ENCODE data around the gene INPP5D. TPM values are rescaled to one million over a fixed set of nuclear protein-coding genes. Genes with fewer than 3 reads are reported as not detected.

The INPP5D gene
- total and polyA plus RNA-seq, 2 donors (not counting 3 experiments of a cell fraction or from before 2014, with no cell fraction given) = 13.9 to 46.6 TPM

DNA sequence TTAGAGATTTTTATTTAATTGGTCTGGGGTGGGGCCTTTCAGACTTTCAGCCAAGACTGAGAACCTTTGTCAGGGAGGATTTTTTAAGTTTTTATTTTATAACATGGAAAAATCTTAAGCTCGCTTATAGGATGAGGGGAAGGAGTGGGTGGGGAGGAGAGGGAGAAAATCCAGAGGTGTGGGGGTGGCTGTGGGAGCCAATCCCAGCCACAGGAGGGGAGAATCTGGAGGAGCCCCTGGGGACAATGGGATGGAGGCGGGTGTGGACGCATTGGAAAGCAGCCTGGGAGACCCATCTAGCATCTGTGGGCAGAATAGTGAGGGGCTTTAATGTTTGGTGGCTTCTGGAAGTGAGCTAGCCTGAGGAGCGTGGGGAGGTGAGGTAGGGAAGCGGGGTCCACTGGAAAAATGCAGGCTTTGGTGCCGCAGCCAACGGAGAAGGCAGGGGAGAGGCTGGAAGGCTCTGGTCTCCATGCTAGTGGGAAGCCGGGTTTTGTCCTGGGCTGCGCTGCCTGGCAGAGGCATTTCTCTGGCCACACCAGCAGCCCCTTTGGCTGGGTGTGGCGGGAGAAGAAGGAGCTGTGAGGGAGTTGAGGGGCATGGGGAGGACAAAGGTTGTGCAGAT, 11.5 kb upstream of the INPP5D start:
- Histone ChIP-seq H3K4me3 (replicated peaks in 1 of 3; ENCODE audit: insufficient read depth in 1 of 3, low read depth in 1 of 3, low read length in 3 of 3) (no peak overlapping the region), H3K4me1 (ENCODE audit: control insufficient read depth, extremely low read depth, insufficient read depth, low read length) (peaks cover 4% of the 10 kb centered on the region), H3K9me1 (replicated peaks; ENCODE audit: control insufficient read depth, extremely low read depth, insufficient read depth, low read length) (no peaks in the 10 kb centered on the region), H3K27ac (ENCODE audit: insufficient read depth, low read depth, low read length) (no peak overlapping the region), H3K9me3 (replicated peaks; ENCODE audit: control insufficient read depth, insufficient read depth, low read length) (no peaks in the 10 kb centered on the region), H3K9ac (replicated peaks; ENCODE audit: extremely low read depth, insufficient read depth, low read length) (no peak overlapping the region), H3K36me3 (ENCODE audit: control insufficient read depth in 2 of 2, extremely low read depth in 1 of 2, insufficient read depth in 2 of 2, low read length in 2 of 2) (no peaks in the 10 kb centered on the region), H2AFZ (ENCODE audit: low read depth, low read length) (no peak overlapping the region), H3K79me2 (ENCODE audit: control insufficient read depth, insufficient read depth, low read length) (no peaks in the 10 kb centered on the region), H3K4me2 (ENCODE audit: insufficient read depth, low read length) (no peak overlapping the region), H3K27me3 (ENCODE audit: control insufficient read depth in 2 of 2, insufficient read depth in 2 of 2, low read length in 2 of 2) (peaks cover 0 to 1% of the 10 kb centered on the region in 2 experiments), H4K20me1 (replicated peaks; ENCODE audit: control insufficient read depth, extremely low read depth, insufficient read depth, low read length) (no peaks in the 10 kb centered on the region)
- DNase-seq (ENCODE audit: low read depth, low spot score) (no peak), FAIRE-seq (no peak)
- POLR2A ChIA-PET = no interaction called here
- CTCF ChIA-PET = interaction anchor here (1.0 to 3.4 kb wide), 3 partner anchors 12 to 196 kb away, joined by 3 to 19 read pairs (median 7); partner anchors contain the start of gene INPP5D
- intact Hi-C loops (cut with micrococcal nuclease) = no loop called here
- dilution Hi-C loops (cut with MboI; ENCODE audit: extremely low pct_ligation_motif_present, low sequenced_read_pairs) = no loop called here
- no peak for TF ChIP-seq GATA2 (IDR thresholded peaks at IDR 0.05; ENCODE audit: insufficient read depth, insufficient read length, low read depth, low read length)
- TF ChIP-seq FOS (IDR thresholded peaks at IDR 0.05; ENCODE audit: borderline replicate concordance, insufficient read depth, low read length) = no peak
- no peak for TF ChIP-seq POLR2AphosphoS5 (IDR thresholded peaks at IDR 0.05; ENCODE audit: insufficient read depth, low read depth, low read length)
- no peak for TF ChIP-seq POLR2A (IDR thresholded peaks at IDR 0.05; ENCODE audit: low read depth, low read length)
- no peak for TF ChIP-seq MYC (IDR thresholded peaks at IDR 0.05; ENCODE audit: low read depth, low read length)
- TF ChIP-seq EZH2 (IDR thresholded peaks at IDR 0.05; ENCODE audit: borderline replicate concordance, low read depth, low read length, severe bottlenecking) = no peak
- TF ChIP-seq, protein P1, sequence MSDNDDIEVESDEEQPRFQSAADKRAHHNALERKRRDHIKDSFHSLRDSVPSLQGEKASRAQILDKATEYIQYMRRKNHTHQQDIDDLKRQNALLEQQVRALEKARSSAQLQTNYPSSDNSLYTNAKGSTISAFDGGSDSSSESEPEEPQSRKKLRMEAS (IDR thresholded peaks at IDR 0.05; ENCODE audit: insufficient read depth, insufficient read length) = no peak
- no peak for TF ChIP-seq JUN (IDR thresholded peaks at IDR 0.05; ENCODE audit: borderline replicate concordance, insufficient read depth, insufficient read length, low read depth)
- TF ChIP-seq, protein P2, sequence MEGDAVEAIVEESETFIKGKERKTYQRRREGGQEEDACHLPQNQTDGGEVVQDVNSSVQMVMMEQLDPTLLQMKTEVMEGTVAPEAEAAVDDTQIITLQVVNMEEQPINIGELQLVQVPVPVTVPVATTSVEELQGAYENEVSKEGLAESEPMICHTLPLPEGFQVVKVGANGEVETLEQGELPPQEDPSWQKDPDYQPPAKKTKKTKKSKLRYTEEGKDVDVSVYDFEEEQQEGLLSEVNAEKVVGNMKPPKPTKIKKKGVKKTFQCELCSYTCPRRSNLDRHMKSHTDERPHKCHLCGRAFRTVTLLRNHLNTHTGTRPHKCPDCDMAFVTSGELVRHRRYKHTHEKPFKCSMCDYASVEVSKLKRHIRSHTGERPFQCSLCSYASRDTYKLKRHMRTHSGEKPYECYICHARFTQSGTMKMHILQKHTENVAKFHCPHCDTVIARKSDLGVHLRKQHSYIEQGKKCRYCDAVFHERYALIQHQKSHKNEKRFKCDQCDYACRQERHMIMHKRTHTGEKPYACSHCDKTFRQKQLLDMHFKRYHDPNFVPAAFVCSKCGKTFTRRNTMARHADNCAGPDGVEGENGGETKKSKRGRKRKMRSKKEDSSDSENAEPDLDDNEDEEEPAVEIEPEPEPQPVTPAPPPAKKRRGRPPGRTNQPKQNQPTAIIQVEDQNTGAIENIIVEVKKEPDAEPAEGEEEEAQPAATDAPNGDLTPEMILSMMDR (IDR thresholded peaks at IDR 0.05; ENCODE audit: extremely low read depth in 1 of 2, insufficient read depth in 1 of 2, low read depth in 1 of 2, low read length in 2 of 2) = no peak
- BruUV-seq (replicated peaks) = no TSS peak

Data from endothelial cell of umbilical vein (primary cell).